Calu3 (cell line): ENCODE measurements around the gene PSMB7. TPM values are rescaled to one million over a fixed set of nuclear protein-coding genes. Genes with fewer than 3 reads are reported as not detected.

ENCODE experiments used
- BruUV-seq: library from RNA; stranded (reverse); fragments of 400-500 nt; replicated peaks from 2 replicates; lab custom pipeline; 2021; lab: Mats Ljungman, UMichigan
- CTCF ChIA-PET: fragments of 300-600 bp; sonication (Branson Sonifier 250); formaldehyde crosslinking; loops from one replicate; lab custom pipeline; 2022; ENCODE audit warnings: antibody characterized with exemption; lab: Charles Lee
- DNase-seq: peaks from one replicate; pipeline ENCODE4 v3.0.0; 2022
- H3K27ac Mint-ChIP-seq: one replicate; pipeline ENCODE4 v1.8.0; 2022; ENCODE audit warnings: mixed read lengths; ENCODE audit not compliant: unreplicated experiment
- H3K27me3 Mint-ChIP-seq: one replicate; pipeline ENCODE4 v1.8.0; 2022; ENCODE audit warnings: mixed read lengths; ENCODE audit not compliant: unreplicated experiment
- H3K36me3 Mint-ChIP-seq: one replicate; pipeline ENCODE4 v1.8.0; 2022; ENCODE audit warnings: mild to moderate bottlenecking, moderate library complexity, mixed read lengths; ENCODE audit not compliant: insufficient read depth, unreplicated experiment
- H3K4me1 Mint-ChIP-seq: one replicate; pipeline ENCODE4 v1.8.0; 2022; ENCODE audit warnings: mild to moderate bottlenecking, low read depth, mixed read lengths; ENCODE audit not compliant: unreplicated experiment
- H3K4me3 Mint-ChIP-seq: one replicate; pipeline ENCODE4 v1.8.0; 2022; ENCODE audit warnings: mild to moderate bottlenecking, low read depth, moderate library complexity, mixed read lengths; ENCODE audit not compliant: unreplicated experiment
- H3K9me3 Mint-ChIP-seq: one replicate; pipeline ENCODE4 v1.8.0; 2022; ENCODE audit warnings: low read depth, mixed read lengths; ENCODE audit not compliant: unreplicated experiment
- CTCF ChIP-seq: fragments of 200-600 bp; IDR thresholded peaks from one replicate; pipeline ENCODE4 v1.8.0; 2022; ENCODE audit warnings: antibody characterized with exemption; ENCODE audit not compliant: unreplicated experiment
- intact Hi-C: fragments of 100-400 bp; cut with micrococcal nuclease; formaldehyde crosslinking; loops from one replicate; pipeline ENCODE4 v1.10.0; 2022; ENCODE audit not compliant: unreplicated experiment
- total RNA-seq: library from RNA; stranded (reverse); gene quantifications from 2 replicates; pipeline ENCODE4 v1.2.3, GENCODE V29; 2022

The PSMB7 gene
- total RNA-seq, 1 experiment from 2014 or later, result 137 TPM

- H3K9me3 Mint-ChIP-seq, result no peaks in the 10 kb centered on the region
- no peak for TF ChIP-seq CTCF
- DNase-seq, result no peak
- intact Hi-C loops, result no loop called here
- H3K36me3 Mint-ChIP-seq, result peaks cover 21% of the 10 kb centered on the region
- no peak overlapping the region for H3K27ac Mint-ChIP-seq
- no peak overlapping the region for H3K4me3 Mint-ChIP-seq
- H3K4me1 Mint-ChIP-seq, result no peaks in the 10 kb centered on the region
- BruUV-seq, result no TSS peak
- CTCF ChIA-PET, result no interaction called here
- H3K27me3 Mint-ChIP-seq, result no peaks in the 10 kb centered on the region
These were observed 88.9 kb downstream of the PSMB7 start for GRCh38 chr9:124326378-124326777.

- no TSS peak for BruUV-seq
- Mint-ChIP-seq H3K36me3 (peaks cover 19% of the 10 kb centered on the region), H3K9me3 (no peaks in the 10 kb centered on the region)
These were observed 89.4 kb downstream of the PSMB7 start for GRCh38 chr9:124325816-124326215.

GRCh38 chr9:124323904-124324303 lies 91.3 kb downstream of the PSMB7 start:
- DNase-seq, result no peak
- intact Hi-C loops, result loop anchor here (5.0 kb wide), 1 partner anchor 197 kb away; no protein-coding TSS in a partner anchor
- Mint-ChIP-seq H3K9me3 (no peaks in the 10 kb centered on the region), H3K4me1 (no peaks in the 10 kb centered on the region), H3K27ac (no peak overlapping the region), H3K36me3 (peaks cover 12% of the 10 kb centered on the region), H3K27me3 (no peaks in the 10 kb centered on the region), H3K4me3 (no peak overlapping the region)
- no peak for TF ChIP-seq CTCF
- CTCF ChIA-PET, result no interaction called here
- no TSS peak for BruUV-seq

More at GRCh38 chr9:124325816-124326215, 89.4 kb downstream of the PSMB7 start:
- CTCF ChIA-PET, result interaction anchor here (0.6 to 1.0 kb wide), 3 partner anchors 16 to 782 kb away, joined by 3 to 5 read pairs (median 4); no protein-coding TSS in a partner anchor
- Mint-ChIP-seq H3K4me1 (no peaks in the 10 kb centered on the region), H3K27ac (no peak overlapping the region), H3K4me3 (no peak overlapping the region), H3K27me3 (no peaks in the 10 kb centered on the region)
- DNase-seq, result no peak
- TF ChIP-seq CTCF, result no peak
- intact Hi-C loops, result no loop called here

- H3K27me3 Mint-ChIP-seq, result no peaks in the 10 kb centered on the region
- no peak for TF ChIP-seq CTCF
- CTCF ChIA-PET, result no interaction called here
- peaks cover 12% of the 10 kb centered on the region for H3K36me3 Mint-ChIP-seq
- H3K4me3 Mint-ChIP-seq, result no peak overlapping the region
- H3K9me3 Mint-ChIP-seq, result no peaks in the 10 kb centered on the region
- no peak for DNase-seq
- no TSS peak for BruUV-seq
- H3K4me1 Mint-ChIP-seq, result no peaks in the 10 kb centered on the region
- H3K27ac Mint-ChIP-seq, result no peak overlapping the region
- intact Hi-C loops, result loop anchor here (5.0 kb wide), 1 partner anchor 196 kb away; no protein-coding TSS in a partner anchor
These were observed 92.4 kb downstream of the PSMB7 start for GRCh38 chr9:124322618-124323432.
